Neuronal stem cell (in vitro differentiated cells): ENCODE results near the gene MSH3.

Source experiments
- DNase-seq: peaks from one replicate; pipeline ENCODE4 v3.0.0-alpha.2; 2013; ENCODE audit warnings: low spot score
- H2AFZ ChIP-seq: one replicate; pipeline ENCODE4 v1.6.1; 2013; ENCODE audit warnings: mild to moderate bottlenecking, low read length, inconsistent platforms
- H2AK5ac ChIP-seq: 2 replicates; pipeline ENCODE4 v1.6.1; 2013; ENCODE audit warnings: low read depth, mild to moderate bottlenecking, inconsistent platforms, low read length, moderate library complexity, mixed read lengths
- H2BK120ac ChIP-seq: 2 replicates; pipeline ENCODE4 v1.6.1; 2013; ENCODE audit warnings: low read depth, mild to moderate bottlenecking, inconsistent platforms, low read length, moderate library complexity, mixed read lengths
- H2BK12ac ChIP-seq: one replicate; pipeline ENCODE4 v1.6.1; 2013; ENCODE audit warnings: low read length, inconsistent platforms
- H2BK15ac ChIP-seq: 2 replicates; pipeline ENCODE4 v1.6.1; 2013; ENCODE audit warnings: mild to moderate bottlenecking, low read length, inconsistent platforms, mixed read lengths
- H2BK5ac ChIP-seq: one replicate; pipeline ENCODE4 v1.6.1; 2013; ENCODE audit warnings: inconsistent platforms, mild to moderate bottlenecking, low read length, moderate library complexity
- H3K14ac ChIP-seq: one replicate; pipeline ENCODE4 v1.6.1; 2013; ENCODE audit warnings: low read length, inconsistent platforms
- H3K18ac ChIP-seq: 2 replicates; pipeline ENCODE4 v1.6.1; 2013; ENCODE audit warnings: low read length, inconsistent platforms
- H3K23ac ChIP-seq: 2 replicates; pipeline ENCODE4 v1.6.1; 2013; ENCODE audit warnings: low read depth, mild to moderate bottlenecking, mixed read lengths, low read length, inconsistent platforms; ENCODE audit not compliant: poor library complexity
- H3K27ac ChIP-seq: replicated peaks from 3 replicates; pipeline ENCODE4 v1.5.1; 2013; ENCODE audit warnings: low read length, inconsistent platforms
- H3K27me3 ChIP-seq, 3 experiments: 2 replicates each; pipeline ENCODE4 v1.6.1; 2013; ENCODE audit warnings: low read length in 3 of 3, mild to moderate bottlenecking in 2 of 3, inconsistent platforms in 1 of 3, low read depth in 1 of 3, mixed read lengths in 1 of 3, moderate library complexity in 1 of 3; ENCODE audit not compliant: control insufficient read depth in 3 of 3, insufficient read depth in 3 of 3
- H3K36me3 ChIP-seq, 2 donors: replicated peaks in 1 of 2; 2 replicates each; pipeline ENCODE4 v1.6.1; 2013; ENCODE audit warnings: low read length in 2 of 2; ENCODE audit not compliant: control insufficient read depth in 2 of 2, insufficient read depth in 2 of 2
- H3K4ac ChIP-seq: 2 replicates; pipeline ENCODE4 v1.6.1; 2013; ENCODE audit warnings: inconsistent platforms, mild to moderate bottlenecking, low read length, moderate library complexity
- H3K4me1 ChIP-seq, 2 donors: 1 replicate in 1 of 2; 2 replicates in 1 of 2; pipeline ENCODE4 v1.6.1; 2013; ENCODE audit warnings: low read length in 2 of 2, low read depth in 1 of 2; ENCODE audit not compliant: control insufficient read depth in 2 of 2, insufficient read depth in 1 of 2
- H3K4me2 ChIP-seq: one replicate; pipeline ENCODE4 v1.6.1; 2013; ENCODE audit warnings: mild to moderate bottlenecking, low read length, inconsistent platforms; ENCODE audit not compliant: insufficient read depth, poor library complexity, severe bottlenecking
- H3K4me3 ChIP-seq, 2 donors: 2 replicates each; pipeline ENCODE4 v1.5.1; 2013; ENCODE audit warnings: low read length in 2 of 2, mild to moderate bottlenecking in 2 of 2, inconsistent platforms in 1 of 2, moderate library complexity in 1 of 2
- H3K79me1 ChIP-seq: one replicate; pipeline ENCODE4 v1.6.1; 2013; ENCODE audit warnings: low read depth, mild to moderate bottlenecking, inconsistent platforms, low read length, moderate library complexity
- H3K9ac ChIP-seq: one replicate; pipeline ENCODE4 v1.6.1; 2013; ENCODE audit warnings: mild to moderate bottlenecking, low read depth, low read length, inconsistent platforms; ENCODE audit not compliant: poor library complexity
- H3K9me3 ChIP-seq, 2 donors: replicated peaks in 1 of 2; 2 replicates each; pipeline versions ENCODE3 to v1.6.1; 2013; ENCODE audit warnings: low read length in 2 of 2, mild to moderate bottlenecking in 2 of 2, inconsistent platforms in 1 of 2, low read depth in 1 of 2, mixed read lengths in 1 of 2, moderate library complexity in 1 of 2; ENCODE audit not compliant: control insufficient read depth in 2 of 2, insufficient read depth in 1 of 2
- H4K8ac ChIP-seq: one replicate; pipeline ENCODE4 v1.6.1; 2013; ENCODE audit warnings: low read depth, mild to moderate bottlenecking, inconsistent platforms, low read length, moderate library complexity
- H4K91ac ChIP-seq: one replicate; pipeline ENCODE4 v1.6.1; 2013; ENCODE audit warnings: low read length, low read depth, mild to moderate bottlenecking, inconsistent platforms; ENCODE audit not compliant: poor library complexity
- WGBS, 2 donors: extraction: QIAGEN DNeasy Blood & Tissue Kit; methylation state at CpG; one replicate each; pipeline ENCODE4 v1.1.7; 2013; ENCODE audit warnings: missing lambda C conversion rate in 2 of 2, mixed read lengths in 1 of 2; ENCODE audit not compliant: insufficient read length in 2 of 2, insufficient replicate concordance in 1 of 2; ENCODE audit errors: extremely low coverage in 2 of 2; 5-methylcytosine and 5-hydroxymethylcytosine counted together

The MSH3 gene

DNA sequence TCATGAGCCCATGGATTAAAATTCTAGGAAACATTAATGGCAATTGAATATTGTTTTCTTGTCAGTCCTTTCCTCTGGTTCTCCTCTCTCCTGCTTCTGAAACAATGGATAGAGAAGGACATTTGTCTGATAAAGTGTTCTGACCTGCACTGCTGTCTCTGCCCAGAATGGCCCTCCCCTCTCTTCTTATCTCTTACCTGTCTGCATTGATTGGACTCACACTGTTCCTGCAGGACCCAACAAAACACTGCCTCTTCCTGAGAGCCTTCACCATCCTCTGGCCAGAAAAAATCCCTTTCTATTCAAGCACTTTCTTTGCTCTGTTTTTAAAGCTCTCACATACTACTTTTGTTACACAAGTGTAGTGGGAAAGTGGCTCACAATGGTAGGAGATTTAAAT lies 144.2 kb downstream of the MSH3 start:
- DNase-seq: no peak
- H3K9ac ChIP-seq: no peak overlapping the region
- no peak overlapping the region for H2BK5ac ChIP-seq
- no peak overlapping the region for H2AK5ac ChIP-seq
- no peak overlapping the region for H3K27ac ChIP-seq
- H3K23ac ChIP-seq: no peak overlapping the region
- H4K91ac ChIP-seq: no peak overlapping the region
- H3K27me3 ChIP-seq: no peaks in the 10 kb centered on the region
- H3K4ac ChIP-seq: no peak overlapping the region
- no peak overlapping the region for H2AFZ ChIP-seq
- H3K9me3 ChIP-seq: peaks cover 0 to 6% of the 10 kb centered on the region in 2 donors
- H3K4me2 ChIP-seq: no peak overlapping the region
- H3K14ac ChIP-seq: no peak overlapping the region
- no peak overlapping the region for H2BK120ac ChIP-seq
- peaks cover 4 to 39% of the 10 kb centered on the region in 2 donors for H3K36me3 ChIP-seq
- no peak overlapping the region for H2BK15ac ChIP-seq
- no peaks in the 10 kb centered on the region for H3K79me1 ChIP-seq
- H2BK12ac ChIP-seq: no peak overlapping the region
- H3K4me1 ChIP-seq: no peaks in the 10 kb centered on the region
- no peak overlapping the region for H4K8ac ChIP-seq
- no peak overlapping the region for H3K4me3 ChIP-seq
- no peak overlapping the region for H3K18ac ChIP-seq

DNA sequence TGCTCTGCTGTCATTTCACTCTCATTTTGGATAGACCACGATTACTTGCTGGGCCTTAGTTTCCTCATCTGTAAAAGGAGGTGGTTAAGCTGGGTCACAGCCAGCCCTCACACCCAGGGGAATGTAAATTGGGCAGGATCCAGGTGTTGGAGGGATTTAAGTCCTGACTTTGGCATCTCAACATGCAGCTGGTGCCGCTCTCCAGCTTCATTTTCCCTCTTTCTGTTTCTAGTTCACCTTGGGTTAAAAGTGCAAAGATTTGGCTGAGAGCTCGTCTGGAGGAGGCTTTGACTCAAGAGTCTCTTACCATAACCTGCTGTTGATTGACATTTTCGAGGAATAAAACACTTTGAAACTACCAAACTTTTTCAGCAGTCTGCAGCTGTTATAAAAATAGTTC lies 144.6 kb downstream of the MSH3 start:
- H2AFZ ChIP-seq: no peak overlapping the region
- H3K79me1 ChIP-seq: no peaks in the 10 kb centered on the region
- H3K27ac ChIP-seq: no peak overlapping the region
- no peak overlapping the region for H3K18ac ChIP-seq
- H2BK15ac ChIP-seq: no peak overlapping the region
- no CpG with 5 or more reads among the region's 4 CpGs for WGBS, 2 donors
- no peak overlapping the region for H3K4ac ChIP-seq
- no peak overlapping the region for H3K9ac ChIP-seq
- no peak for DNase-seq
- H2BK5ac ChIP-seq: no peak overlapping the region
- H2BK120ac ChIP-seq: no peak overlapping the region
- no peaks in the 10 kb centered on the region for H3K27me3 ChIP-seq
- no peak overlapping the region for H3K4me2 ChIP-seq
- no peak overlapping the region for H3K23ac ChIP-seq
- H3K14ac ChIP-seq: no peak overlapping the region
- no peak overlapping the region for H2AK5ac ChIP-seq
- H4K91ac ChIP-seq: no peak overlapping the region
- no peak overlapping the region for H2BK12ac ChIP-seq
- H3K4me3 ChIP-seq: no peak overlapping the region
- no peak overlapping the region for H4K8ac ChIP-seq
- peaks cover 4 to 35% of the 10 kb centered on the region in 2 donors for H3K36me3 ChIP-seq
- H3K9me3 ChIP-seq: peaks cover 0 to 7% of the 10 kb centered on the region in 2 donors
- H3K4me1 ChIP-seq: no peaks in the 10 kb centered on the region

DNA sequence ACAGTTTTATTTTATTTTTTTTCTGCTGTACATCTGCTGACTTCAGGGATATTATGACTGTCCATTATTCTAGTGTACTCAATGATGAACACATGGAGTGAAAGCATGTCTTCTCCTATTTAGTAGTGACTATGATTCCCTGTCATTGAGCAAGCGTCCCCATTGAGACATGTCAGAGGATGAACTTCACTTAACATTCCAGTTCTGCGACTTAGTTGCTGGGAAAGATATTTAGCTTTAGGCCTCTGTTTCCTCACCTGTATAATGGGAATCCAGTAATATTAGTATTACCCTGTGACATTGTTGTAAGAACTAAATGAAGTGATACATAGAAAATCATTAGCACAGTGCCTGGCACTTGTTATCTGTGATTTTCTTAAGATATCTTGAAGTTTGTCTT lies 145.1 kb downstream of the MSH3 start:
- no CpG with 5 or more reads among the region's 2 CpGs for WGBS, 2 donors
- no peak for DNase-seq

DNA sequence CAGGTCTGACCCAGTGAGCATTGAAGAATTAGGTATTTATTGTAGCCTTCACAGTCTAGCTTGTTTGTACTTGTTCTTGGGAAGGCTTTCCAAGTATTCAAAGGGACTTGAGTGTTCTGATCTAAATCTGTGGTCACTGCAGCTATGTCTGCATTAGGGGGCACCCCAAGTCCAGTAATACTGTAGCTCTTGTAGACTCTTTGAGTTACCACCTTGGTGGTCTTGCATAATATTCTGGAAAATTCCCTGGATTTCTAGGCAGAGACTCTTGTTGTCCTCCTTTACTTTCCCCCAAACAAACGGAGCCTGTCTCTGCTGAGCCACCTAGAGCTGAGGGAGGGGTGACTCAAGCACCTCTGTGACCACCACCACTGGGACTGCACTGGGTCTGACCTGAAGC lies 149.9 kb downstream of the MSH3 start:
- H4K91ac ChIP-seq: no peak overlapping the region
- H2BK5ac ChIP-seq: no peak overlapping the region
- no peak overlapping the region for H2BK120ac ChIP-seq
- no peak overlapping the region for H3K27ac ChIP-seq
- H3K14ac ChIP-seq: no peak overlapping the region
- no peaks in the 10 kb centered on the region for H3K27me3 ChIP-seq
- no CpG with 5 or more reads among the region's 1 CpG for WGBS, 2 donors
- no peak overlapping the region for H2AK5ac ChIP-seq
- no peak overlapping the region for H3K4me2 ChIP-seq
- H2AFZ ChIP-seq: no peak overlapping the region
- no peak overlapping the region for H3K18ac ChIP-seq
- no peak overlapping the region for H2BK12ac ChIP-seq
- no peaks in the 10 kb centered on the region for H3K4me1 ChIP-seq
- H4K8ac ChIP-seq: no peak overlapping the region
- H3K4ac ChIP-seq: no peak overlapping the region
- H3K9me3 ChIP-seq: peaks cover 0 to 7% of the 10 kb centered on the region in 2 donors
- H3K79me1 ChIP-seq: no peaks in the 10 kb centered on the region
- peaks cover 0 to 18% of the 10 kb centered on the region in 2 donors for H3K36me3 ChIP-seq
- H2BK15ac ChIP-seq: no peak overlapping the region
- H3K9ac ChIP-seq: no peak overlapping the region
- no peak overlapping the region for H3K23ac ChIP-seq
- no peak for DNase-seq
- H3K4me3 ChIP-seq: no peak overlapping the region

More for the DNA sequence above, 145.1 kb downstream of the MSH3 start:
- Histone ChIP-seq H3K4me2 (no peak overlapping the region), H3K27ac (no peak overlapping the region), H3K4me1 (no peaks in the 10 kb centered on the region), H3K36me3 (peaks cover 4 to 30% of the 10 kb centered on the region in 2 donors), H2AFZ (no peak overlapping the region), H3K9ac (no peak overlapping the region), H3K4ac (no peak overlapping the region), H3K23ac (no peak overlapping the region), H3K14ac (no peak overlapping the region), H2BK120ac (no peak overlapping the region), H3K9me3 (peaks cover 0 to 7% of the 10 kb centered on the region in 2 donors), H3K27me3 (no peaks in the 10 kb centered on the region), H4K91ac (no peak overlapping the region), H2AK5ac (no peak overlapping the region), H2BK5ac (no peak overlapping the region), H3K4me3 (no peak overlapping the region), H4K8ac (no peak overlapping the region), H3K18ac (no peak overlapping the region), H2BK15ac (no peak overlapping the region), H2BK12ac (no peak overlapping the region), H3K79me1 (no peaks in the 10 kb centered on the region)
